ENCODE results near the gene TBC1D14.
"Not testable (repeated sequence)": the region's sequence is repeated elsewhere in the genome, so short reads cannot be mapped to it uniquely, and the experiment has no call there.

The TBC1D14 gene

DNA sequence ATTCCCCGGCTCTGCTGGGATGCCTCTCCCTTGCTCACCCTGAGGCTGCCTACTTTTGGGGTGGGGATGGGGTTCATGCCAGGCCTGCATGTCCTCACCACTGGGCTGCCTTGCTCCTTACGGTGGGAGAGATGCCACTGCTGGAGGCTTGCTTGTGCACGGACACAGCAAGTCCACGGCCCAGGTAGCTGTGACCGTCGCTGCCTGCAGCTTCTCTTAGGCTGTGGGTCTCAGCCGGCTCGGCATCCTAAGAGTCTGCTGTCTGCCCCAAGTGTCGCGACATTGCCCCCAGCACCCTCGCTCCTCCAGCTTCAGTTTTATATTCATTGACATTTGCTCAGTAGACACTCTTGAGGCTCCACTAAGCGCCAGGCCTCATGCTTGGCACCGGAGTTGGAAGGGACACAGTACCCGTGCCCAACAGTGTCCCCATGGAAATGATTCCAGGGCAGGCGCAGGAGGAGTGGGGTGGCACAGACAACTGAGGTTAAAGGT is 58.3 kb downstream of the TBC1D14 start:
- in situ Hi-C loops (cut with MboI; ENCODE audit: low sequenced_read_pairs): no loop called here

DNA sequence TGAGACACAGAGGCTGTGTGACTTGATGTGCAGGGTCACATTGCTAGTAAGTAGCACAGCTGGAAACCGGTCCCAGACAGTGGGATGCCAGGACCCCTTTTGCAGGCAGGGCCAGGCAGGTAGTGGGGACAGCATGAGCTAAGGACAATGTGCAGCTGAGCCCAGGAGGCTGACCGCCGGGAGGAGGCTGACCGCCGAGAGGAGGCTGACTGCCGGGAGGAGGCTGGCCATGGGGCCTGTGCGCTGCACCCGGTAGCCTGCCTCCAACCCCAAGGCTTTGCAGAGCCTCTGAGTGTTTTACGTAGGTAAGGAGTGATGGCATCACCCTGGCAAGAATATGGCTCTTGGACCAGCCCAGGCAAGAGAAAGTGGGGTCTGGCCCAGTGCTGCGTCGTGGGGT is 58.9 kb downstream of the TBC1D14 start:
- in situ Hi-C loops (cut with MboI; ENCODE audit: low sequenced_read_pairs): no loop called here

DNA sequence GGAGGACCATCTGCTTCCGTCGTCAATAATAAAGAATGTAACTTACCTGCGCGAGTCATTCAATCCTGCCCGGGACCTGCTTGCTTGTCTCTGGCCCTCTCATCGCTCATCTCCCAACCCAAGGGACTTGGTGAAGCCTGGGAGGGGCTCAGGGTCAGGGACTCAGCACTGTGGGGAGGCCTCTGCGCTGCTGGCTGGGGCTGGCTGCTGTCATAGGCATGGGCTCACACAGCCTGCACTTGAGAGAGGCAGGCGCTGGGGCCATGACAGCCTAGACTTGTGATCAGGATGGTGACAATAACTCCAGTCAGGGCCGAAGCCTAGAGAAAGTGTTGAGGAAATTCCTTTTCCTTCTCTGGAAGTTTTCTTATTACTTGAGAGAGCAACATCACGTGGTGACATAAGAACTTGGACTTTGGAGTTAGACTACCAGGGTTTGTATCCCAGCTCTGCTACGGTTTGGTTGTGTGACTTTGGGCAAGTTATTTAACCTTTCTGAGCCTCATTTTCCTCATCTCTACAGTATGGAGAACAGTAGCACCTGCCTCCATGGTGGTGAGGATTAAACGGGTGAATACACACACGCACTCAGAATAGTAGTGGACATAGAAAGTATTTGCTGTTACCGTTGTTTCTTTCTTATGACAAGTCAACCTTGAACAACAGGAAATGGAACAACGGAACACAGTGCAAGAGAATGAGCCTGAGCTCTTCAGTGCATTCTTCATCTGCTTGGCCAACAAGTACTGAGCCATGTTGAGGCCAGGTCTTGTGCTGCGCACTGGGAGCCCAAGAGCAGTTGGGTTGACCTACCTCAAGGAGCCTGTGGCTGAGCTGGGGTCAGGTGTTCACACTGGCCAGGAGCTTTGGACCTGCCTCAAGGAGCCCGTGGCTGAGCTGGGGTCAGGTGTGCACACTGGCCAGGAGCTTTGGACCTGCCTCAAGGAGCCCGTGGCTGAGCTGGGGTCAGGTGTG is 60.5 kb downstream of the TBC1D14 start:
- in situ Hi-C loops (cut with MboI; ENCODE audit: low sequenced_read_pairs): no loop called here

DNA sequence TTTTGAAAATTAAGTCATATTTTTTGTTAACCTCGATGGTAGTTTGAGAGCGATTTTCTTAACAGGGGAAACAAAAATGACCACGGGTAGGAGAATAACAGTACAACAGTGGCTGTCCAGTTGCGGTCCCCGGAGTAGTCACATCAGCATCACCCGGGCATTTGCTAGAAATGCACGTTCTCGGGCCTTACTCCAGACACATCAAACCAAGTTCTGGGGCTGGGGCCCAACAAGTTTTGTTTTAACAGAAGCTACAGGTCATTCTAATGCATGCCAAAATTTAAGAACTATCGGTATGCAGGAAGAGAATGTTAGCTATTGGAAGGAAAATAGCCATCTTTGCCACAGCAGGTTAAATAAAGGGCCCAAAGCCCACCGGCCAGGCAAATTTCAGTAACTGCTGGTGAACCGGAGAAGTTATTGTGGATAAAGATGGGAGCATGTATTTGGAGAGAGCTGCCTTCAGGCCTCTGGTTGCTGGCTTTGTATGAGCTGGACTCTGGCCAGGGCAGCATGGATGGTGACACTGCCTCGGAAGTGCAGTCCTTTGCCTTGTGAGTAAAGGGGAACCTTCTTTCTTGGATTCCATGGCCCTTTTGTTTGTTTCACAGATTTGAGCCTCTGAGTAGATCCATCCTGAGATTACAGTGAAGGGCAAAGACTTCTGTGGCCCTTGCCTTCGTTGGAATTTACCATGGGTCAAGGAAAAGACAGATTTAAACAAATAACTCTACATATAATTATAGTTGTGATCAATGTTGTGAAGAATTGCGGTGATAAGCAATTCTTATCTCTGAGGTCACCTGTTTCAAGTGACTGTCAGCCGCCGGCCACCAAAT is 62.1 kb downstream of the TBC1D14 start:
- in situ Hi-C loops (cut with MboI; ENCODE audit: low sequenced_read_pairs): no loop called here

DNA sequence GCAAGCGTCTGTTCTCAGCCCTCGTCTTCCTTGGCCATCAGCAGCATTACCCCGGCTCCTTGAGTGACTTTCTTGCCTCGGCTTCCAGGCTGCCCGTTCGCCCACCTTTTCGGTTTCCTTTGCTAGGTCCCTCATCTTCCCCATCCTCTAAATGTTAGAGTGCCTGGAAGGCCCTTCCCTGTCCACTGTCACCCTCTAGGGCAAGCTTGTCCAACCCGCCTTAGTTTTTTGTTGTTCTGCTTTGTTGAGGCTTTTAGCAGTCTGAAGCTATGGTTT is 62.7 kb downstream of the TBC1D14 start:
- in situ Hi-C loops (cut with MboI; ENCODE audit: low sequenced_read_pairs): no loop called here

DNA sequence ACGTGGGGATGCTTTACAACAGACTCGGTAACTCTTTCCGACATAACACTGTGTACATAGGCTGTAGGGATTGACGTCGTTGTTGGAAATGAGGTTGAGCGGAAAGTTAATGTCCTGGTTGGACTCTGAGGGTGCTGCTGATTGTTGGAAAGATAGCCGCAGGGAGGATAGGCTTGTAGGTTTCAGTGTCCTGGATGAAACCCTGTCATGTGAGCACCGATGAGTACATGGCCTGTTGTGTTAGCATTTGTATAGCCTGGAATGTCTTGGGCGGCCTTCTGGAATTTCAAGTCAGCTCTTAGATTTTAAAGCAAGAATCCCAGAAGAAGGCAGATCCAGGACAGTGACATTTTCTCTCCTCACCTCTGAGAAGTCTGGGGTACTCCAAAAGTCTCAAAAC is 63.3 kb downstream of the TBC1D14 start:
- in situ Hi-C loops (cut with MboI; ENCODE audit: low sequenced_read_pairs): no loop called here

DNA sequence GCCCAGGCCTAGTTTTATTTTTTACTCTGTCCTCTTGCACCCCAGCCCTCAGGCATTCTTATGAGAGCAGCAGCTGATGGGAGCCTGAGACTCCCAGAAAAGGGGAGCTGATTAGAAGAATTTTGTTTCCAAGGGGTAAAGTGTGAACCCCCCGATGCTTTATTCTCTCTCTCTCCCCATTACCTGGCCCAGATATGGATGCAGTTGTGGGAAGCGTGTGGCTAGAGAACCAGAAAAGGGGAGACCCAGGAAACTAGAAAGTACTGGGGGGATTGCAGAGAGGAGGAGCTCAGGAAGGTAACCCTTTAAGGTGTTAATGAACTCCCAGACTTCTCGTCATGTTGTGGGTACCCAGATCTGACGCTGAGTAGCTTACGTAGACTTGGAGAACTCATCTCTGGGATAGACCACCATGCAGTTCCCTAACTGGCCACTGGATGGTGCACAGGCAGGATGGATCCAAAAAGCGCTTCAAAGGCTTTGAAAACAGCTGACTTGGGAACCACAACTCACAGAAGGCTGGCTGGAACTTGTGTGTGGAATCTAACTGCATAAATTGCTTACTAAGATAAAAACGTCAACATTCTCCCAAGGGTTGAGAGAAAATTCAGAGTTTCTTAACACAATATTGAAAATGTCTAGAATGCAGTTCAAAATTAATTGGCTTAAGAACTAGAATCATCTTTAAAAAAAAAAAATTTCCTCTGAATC is 64.7 kb downstream of the TBC1D14 start:
- in situ Hi-C loops (cut with MboI; ENCODE audit: low sequenced_read_pairs): no loop called here

DNA sequence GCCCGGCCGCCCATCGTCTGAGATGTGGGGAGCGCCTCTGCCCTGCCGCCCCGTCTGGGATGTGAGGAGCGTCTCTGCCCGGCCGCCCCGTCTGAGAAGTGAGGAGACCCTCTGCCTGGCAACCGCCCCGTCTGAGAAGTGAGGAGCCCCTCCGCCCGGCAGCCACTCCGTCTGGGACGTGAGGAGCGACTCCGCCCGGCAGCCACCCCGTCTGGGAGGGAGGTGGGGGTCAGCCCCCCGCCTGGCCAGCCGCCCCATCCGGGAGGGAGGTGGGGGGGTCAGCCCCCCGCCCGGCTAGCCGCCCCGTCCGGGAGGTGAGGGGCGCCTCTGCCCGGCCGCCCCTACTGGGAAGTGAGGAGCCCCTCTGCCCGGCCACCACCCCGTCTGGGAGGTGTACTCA is 68.2 kb downstream of the TBC1D14 start:
- in situ Hi-C loops (cut with MboI; ENCODE audit: low sequenced_read_pairs): not testable (repeated sequence)

DNA sequence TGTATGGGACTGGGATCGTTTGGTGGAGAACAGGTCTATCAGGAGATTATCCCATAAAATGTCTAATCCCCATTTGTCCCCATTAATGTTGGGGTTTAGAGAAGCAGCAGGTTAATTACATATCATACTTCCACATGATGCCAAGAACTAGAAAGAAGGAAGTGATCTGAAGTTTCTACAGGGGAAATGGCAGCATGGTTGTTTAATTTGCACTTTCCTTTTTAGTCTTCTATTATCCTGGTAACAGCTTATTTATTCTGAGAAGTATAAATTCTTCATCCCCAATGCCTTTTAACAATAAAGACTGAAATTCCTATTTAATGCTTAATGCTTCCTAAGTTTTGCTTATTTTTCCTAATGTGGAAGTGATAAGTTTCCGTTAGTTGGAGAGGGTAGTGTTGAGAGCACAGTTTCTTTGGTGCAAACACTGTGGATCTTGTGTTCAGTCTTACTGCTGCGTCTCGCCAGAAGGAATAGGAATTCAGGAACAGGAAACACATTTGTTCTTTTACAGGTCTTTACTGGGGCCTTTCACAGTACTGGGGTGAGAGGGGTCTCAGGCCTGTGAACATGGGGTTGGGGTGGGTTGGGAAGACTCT is 74.0 kb downstream of the TBC1D14 start:
- in situ Hi-C loops (cut with MboI; ENCODE audit: low sequenced_read_pairs): no loop called here

DNA sequence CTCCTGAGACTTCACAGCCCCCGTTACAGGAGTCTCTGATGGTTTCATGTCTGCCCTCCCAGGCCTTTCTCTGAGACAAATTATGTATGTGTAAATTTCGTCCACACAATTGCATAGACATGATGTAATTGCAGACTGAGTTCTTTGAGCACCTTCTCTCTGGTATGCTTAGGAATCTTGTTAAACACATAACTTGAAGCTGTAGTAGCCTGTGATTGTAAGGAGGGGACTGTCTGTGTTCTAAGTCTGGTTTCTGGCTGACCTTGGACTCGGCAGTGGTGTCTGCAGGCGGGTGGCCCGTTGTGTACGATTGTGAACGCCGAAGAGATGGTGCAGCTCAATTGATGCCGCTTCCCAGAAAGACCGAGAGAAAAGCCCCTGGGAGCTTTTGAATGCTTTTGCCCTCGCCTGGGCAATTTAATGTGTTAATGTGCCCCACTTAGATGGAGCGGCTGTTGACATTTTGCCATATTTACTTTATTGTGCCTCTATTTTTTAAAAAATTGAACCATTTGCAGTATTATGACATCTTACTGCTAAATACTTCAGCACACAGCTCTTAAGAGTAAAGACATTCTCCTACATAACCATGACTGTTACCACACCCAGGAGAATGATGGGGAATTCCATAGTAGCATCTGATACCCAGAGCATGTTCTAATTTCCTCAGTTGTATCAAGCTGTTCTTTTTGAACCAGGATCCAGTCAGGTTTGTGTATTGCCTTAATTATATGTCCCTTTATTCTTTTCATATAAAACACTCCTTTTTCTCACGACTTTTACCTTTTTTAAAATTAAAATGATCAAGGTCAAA is 75.2 kb downstream of the TBC1D14 start:
- in situ Hi-C loops (cut with MboI; ENCODE audit: low sequenced_read_pairs): no loop called here

DNA sequence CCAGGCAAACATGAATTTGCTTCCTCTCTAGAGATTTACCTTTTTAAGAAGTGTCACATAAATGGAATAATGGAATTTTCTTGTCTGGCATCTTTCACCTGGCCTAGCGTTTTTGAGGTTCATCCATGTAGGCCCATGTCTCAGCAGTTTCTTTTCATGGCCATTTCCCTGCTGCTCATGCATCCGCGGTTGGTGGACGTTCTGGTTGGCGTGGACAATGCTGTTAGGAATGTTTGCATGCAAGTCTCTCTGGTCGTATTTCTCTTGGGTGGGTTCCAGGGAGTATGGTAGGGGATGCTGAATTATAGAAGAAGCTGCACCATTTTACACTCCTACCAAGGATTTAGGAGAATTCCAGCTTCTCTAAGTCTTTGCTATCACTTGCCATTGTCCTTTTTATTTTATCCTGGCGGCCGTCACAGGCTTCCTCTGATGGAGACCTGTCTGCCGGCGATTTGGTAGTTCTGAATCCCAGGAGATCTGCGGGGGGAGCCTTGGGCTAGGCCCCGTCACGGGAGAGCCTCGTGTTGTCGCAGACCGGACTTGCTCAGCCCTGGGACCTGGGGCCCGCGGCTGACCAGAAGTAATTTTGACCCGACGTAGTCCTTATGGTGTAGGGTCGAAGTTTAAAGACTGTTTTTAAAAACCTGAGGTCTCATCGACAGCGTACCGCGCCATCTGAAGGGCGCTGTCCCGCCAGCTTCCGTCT is 76.6 kb downstream of the TBC1D14 start:
- in situ Hi-C loops (cut with MboI; ENCODE audit: low sequenced_read_pairs): no loop called here

DNA sequence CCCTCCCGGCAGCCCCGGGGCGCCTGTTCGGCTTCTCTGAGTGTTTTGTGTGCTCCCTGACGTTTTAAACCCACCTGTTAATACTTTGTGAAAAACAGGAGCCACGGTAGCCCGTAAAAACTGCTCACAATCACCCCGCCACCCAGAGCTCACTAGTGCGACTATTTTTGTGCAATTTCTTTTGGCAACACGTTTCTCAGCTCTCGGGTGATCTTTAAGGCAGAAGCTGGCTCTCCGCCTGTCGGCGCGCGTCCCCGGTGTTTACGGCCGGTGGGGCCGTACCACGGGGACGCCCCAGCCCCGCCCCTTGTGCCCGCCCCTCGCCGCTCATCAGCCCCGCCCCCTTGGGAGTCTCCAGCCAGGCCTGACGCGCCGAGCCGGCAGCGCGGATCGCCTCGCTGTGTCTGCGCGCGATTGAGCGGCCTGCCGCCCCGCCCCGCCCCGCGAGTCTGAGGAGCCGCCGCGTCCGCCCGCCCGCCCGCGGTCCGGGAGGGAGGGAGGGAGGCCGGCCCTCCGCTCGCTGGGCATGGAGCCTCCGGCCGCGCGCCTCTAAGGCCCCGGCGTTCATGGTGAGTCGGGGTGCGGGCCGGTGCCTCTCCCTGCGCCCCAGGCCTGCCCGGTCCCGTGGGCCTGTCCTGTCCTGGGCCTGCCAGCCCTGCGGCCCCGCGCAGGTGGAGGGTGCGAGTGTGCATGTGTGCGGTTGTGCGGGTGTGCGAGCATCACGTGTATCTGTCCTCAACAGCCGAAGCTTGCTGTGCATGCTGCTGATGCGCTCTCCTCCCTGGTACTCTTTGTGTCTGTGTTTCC is 77.4 kb downstream of the TBC1D14 start:
- in situ Hi-C loops (cut with MboI; ENCODE audit: low sequenced_read_pairs): no loop called here

DNA sequence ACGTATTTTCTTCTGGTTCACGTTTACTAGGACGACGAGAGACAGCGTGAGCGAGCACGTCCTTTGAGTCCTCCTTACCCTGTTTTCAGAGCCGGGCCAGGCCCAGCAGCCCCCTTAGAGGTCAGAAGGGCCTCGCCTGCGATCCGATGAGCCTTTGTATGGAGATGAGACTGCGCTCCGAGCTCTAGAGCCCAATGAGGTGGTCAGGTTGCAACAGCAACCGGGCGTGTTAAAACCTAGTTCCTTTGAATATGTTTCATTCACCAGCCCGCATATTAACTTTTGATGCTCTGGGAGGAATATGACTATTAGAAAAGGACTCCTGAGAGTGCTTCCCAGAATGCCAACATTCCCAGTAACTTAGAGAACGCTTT is 77.9 kb downstream of the TBC1D14 start:
- in situ Hi-C loops (cut with MboI; ENCODE audit: low sequenced_read_pairs): no loop called here

DNA sequence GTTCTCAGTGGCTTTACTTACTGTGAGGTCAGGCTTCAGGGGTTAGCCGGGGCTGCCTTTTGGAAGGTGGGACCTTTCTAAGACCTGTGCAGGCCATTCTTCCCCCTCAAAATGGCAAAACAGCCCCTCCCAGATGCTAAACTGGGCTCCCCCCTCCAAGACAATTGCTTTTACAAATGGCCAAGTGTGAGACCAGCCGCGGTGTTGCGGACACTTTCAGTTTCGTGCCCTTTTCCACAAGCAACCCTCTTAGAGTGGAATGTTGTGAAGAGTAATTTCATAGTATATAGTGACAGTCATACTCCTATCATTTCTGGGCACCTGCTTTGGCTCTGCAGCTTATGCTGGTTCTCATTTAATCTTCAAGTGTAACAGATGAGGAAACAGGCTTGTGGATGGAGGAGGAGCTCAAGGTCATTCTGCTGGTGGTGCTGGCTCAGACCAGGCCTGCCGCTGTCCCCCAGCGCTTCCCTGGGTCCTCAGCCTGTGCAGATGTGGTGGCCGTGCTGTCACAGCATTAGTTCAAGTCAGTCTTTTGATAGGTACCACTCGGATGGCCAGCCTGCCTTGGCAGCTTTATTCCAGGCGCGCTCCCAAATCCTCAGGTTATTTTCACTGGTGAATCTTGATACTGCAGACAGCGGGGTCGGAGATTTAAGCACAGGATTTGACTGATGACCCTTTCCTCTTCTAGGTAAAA is 78.5 kb downstream of the TBC1D14 start:
- in situ Hi-C loops (cut with MboI; ENCODE audit: low sequenced_read_pairs): no loop called here

DNA sequence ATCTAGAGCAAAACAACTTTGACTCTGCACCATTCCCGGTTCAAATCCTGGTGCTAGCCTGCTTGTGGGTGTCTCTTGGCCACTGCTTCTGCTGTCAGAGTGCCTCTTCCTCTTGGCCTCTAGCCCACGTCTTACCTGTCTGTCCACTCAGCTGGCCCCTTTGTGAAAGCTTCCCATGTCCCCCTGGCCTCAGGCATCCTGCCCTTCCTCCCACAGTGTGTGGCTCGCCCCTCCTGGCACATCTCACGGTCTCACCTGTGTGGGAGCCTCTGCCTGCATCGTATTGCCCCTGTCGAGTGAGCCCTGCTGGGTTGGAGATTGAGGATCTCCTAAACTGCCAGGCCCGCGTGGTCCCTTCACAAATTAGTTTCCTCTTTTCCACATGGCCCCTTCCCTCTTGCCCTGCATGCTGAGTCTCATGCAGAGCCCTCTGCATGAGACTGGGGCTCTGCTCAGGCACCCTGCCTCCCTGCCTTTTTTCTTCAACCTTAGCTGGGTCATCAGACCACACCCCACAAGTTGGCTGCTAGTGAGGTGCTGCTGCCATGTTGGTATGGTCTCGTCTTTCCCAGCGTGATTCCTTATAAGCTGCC is 79.8 kb downstream of the TBC1D14 start:
- in situ Hi-C loops (cut with MboI; ENCODE audit: low sequenced_read_pairs): no loop called here

DNA sequence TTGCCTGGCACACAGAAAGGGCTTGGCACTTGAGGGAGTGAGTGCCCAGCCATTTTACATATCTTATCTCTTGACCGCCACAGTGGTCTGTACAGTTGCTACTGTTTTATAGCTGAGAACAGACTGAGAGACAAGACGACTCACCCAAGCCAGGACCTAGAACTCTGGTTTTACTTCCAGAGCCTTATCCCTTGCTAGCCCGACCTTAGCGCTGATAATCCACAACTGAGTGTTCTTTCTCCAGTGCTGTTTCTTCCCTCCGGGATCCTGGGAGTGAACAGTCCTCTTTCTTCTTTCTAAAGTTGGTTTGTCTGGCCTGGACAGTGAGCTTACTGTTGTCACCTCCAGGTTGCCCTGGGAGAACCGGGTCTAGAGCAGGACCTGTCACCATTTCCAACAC is 81.0 kb downstream of the TBC1D14 start:
- in situ Hi-C loops (cut with MboI; ENCODE audit: low sequenced_read_pairs): no loop called here

DNA sequence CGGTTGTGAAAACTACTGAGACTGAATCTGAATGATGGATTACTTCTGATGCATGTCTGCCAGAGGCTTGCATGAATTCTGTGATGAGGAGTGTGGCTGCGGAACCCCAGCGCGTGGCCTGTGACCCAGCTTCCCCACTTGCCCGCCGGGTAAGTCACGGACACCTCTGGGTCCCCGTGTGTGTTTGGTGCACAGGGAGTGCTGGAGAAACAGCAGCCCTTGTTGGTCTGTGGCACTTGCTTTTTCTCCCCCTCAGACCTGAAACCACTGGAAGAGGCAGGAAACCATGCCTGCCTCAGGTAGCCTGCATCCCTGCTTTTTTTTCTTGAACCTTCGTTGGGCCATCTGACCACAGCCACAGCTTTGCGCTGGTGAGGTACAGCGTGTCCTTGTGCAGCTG is 81.6 kb downstream of the TBC1D14 start:
- in situ Hi-C loops (cut with MboI; ENCODE audit: low sequenced_read_pairs): no loop called here

Data from HL-60/S4 (cell line).